Thymus (tissue), 11 donors: ENCODE results near the gene SNX21. TPM values are rescaled to one million over a fixed set of nuclear protein-coding genes. Genes with fewer than 3 reads are reported as not detected.

Experiments used
- DNase-seq, 9 donors: peaks; one replicate each; pipeline ENCODE4 v3.0.0-alpha.2; 2013; ENCODE audit warnings: low spot score in 9 of 9, low read depth in 6 of 9, missing footprints in 1 of 9
- H3K27ac ChIP-seq, 2 donors: one replicate each; pipeline ENCODE4 v1.5.1; 2013; ENCODE audit warnings: control low read depth in 1 of 2, low read depth in 1 of 2, low read length in 1 of 2, mild to moderate bottlenecking in 1 of 2, moderate library complexity in 1 of 2
- H3K27me3 ChIP-seq, 2 donors: one replicate each; pipeline ENCODE4 v1.5.1; 2013; ENCODE audit warnings: low read length in 1 of 2; ENCODE audit not compliant: control insufficient read depth in 2 of 2, insufficient read depth in 1 of 2
- H3K36me3 ChIP-seq, 2 donors: one replicate each; pipeline ENCODE4 v1.5.1; 2013; ENCODE audit warnings: low read length in 1 of 2, mild to moderate bottlenecking in 1 of 2, moderate library complexity in 1 of 2; ENCODE audit not compliant: control insufficient read depth in 2 of 2, insufficient read depth in 2 of 2
- H3K4me1 ChIP-seq, 2 donors: one replicate each; pipeline ENCODE4 v1.5.1; 2013; ENCODE audit warnings: low read length in 2 of 2; ENCODE audit not compliant: control insufficient read depth in 2 of 2, insufficient read depth in 2 of 2
- H3K4me3 ChIP-seq, 2 donors: one replicate each; pipeline ENCODE4 v1.5.1; 2013; ENCODE audit warnings: low read length in 2 of 2, control low read depth in 1 of 2, mild to moderate bottlenecking in 1 of 2
- H3K9me3 ChIP-seq, 2 donors: one replicate each; pipeline ENCODE4 v1.5.1; 2013; ENCODE audit warnings: low read length in 1 of 2, mild to moderate bottlenecking in 1 of 2; ENCODE audit not compliant: control insufficient read depth in 2 of 2, insufficient read depth in 1 of 2
- WGBS: extraction: QIAGEN DNeasy Blood & Tissue Kit; methylation state at CpG from one replicate; pipeline ENCODE4 v1.1.7; 2013; 5-methylcytosine and 5-hydroxymethylcytosine counted together
- polyA plus RNA-seq: library from polyadenylated mRNA; stranded (reverse); fragments of 200-250 nt; gene quantifications from one replicate; pipeline ENCODE4 v1.2.3, GENCODE V29; 2013
- total RNA-seq: library from RNA; stranded (reverse); fragments of 120-200 nt; gene quantifications from one replicate; pipeline ENCODE4 v1.2.4, GENCODE V29; 2013
- donor health status: healthy.

SNX21 gene
- total and polyA plus RNA-seq, 2 donors: 3.0 to 8.4 TPM

DNA sequence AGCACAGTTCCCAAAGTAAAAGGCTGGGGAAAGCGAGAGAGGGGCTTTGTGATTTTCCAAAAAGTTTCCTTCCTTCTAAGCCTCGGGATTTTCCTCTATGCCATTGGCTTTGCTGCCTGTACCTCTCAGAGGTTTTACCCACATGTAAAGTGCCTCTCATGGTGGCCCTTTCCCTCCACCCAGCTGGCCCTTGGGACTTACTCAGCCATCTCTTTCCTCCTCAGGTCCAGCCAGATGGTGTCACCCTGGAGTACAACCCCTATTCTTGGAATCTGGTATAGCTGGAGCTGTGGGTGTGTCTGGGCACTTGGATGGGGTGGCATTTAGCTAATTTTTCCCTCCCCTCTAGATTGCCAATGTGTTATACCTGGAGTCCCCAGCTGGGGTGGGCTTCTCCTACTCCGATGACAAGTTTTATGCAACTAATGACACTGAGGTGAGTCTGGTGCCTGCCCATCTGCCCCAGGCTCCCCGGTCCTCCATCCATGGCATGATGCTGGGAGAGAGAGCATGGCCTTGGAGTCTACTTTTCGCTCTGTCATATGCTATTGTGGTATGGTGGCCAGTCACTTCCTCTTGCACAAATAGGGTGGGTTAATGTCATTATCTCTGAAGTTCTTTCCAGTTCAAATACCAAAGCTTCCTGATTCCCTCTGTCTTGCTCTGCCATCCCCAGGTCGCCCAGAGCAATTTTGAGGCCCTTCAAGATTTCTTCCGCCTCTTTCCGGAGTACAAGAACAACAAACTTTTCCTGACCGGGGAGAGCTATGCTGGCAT lies 58.6 kb downstream of the SNX21 start:
- Histone ChIP-seq H3K27ac (peak overlapping the region in 1 of 2 donors; percentile 5), H3K36me3 (peaks cover 26 to 34% of the 10 kb centered on the region in 2 donors), H3K27me3 (peaks cover 0 to 7% of the 10 kb centered on the region in 2 donors), H3K4me3 (peak overlapping the region; percentile 69 to 94), H3K4me1 (peaks cover 14 to 22% of the 10 kb centered on the region in 2 donors), H3K9me3 (no peaks in the 10 kb centered on the region)
- no peak for DNase-seq
- WGBS: 91% methylated on average over 9 of the region's 9 CpGs

Other genes starting within 250 kb of the SNX21 start
- gene WFDC10A, start 204.1 kb upstream of the SNX21 start, total RNA-seq: not detected
- 0.09 TPM for gene WFDC10A, start 204.1 kb upstream of the SNX21 start, polyA plus RNA-seq
- not detected for gene WFDC9, start 202.5 kb upstream of the SNX21 start, total RNA-seq
- gene WFDC9, start 202.5 kb upstream of the SNX21 start, polyA plus RNA-seq: not detected
- gene WFDC11, start 163.6 kb upstream of the SNX21 start, total RNA-seq: not detected
- 0.14 TPM for gene WFDC11, start 163.6 kb upstream of the SNX21 start, polyA plus RNA-seq
- gene WFDC13, start 131.8 kb upstream of the SNX21 start, total RNA-seq: not detected
- 0.07 TPM for gene WFDC13, start 131.8 kb upstream of the SNX21 start, polyA plus RNA-seq
- gene WFDC10B, start 128.8 kb upstream of the SNX21 start, total RNA-seq: not detected
- gene WFDC10B, start 128.8 kb upstream of the SNX21 start, polyA plus RNA-seq: 0.23 TPM
- not detected for gene SPINT4, start 111.5 kb upstream of the SNX21 start, total RNA-seq
- not detected for gene SPINT4, start 111.5 kb upstream of the SNX21 start, polyA plus RNA-seq
- gene WFDC3, start 41.9 kb upstream of the SNX21 start, total RNA-seq: 0.61 TPM
- gene WFDC3, start 41.9 kb upstream of the SNX21 start, polyA plus RNA-seq: 2.1 TPM
- gene DNTTIP1, start 41.8 kb upstream of the SNX21 start, total RNA-seq: 27.9 TPM
- gene DNTTIP1, start 41.8 kb upstream of the SNX21 start, polyA plus RNA-seq: 44.3 TPM
- gene UBE2C, start 21.2 kb upstream of the SNX21 start, total RNA-seq: 112 TPM
- gene UBE2C, start 21.2 kb upstream of the SNX21 start, polyA plus RNA-seq: 25.1 TPM
- 2.4 TPM for gene TNNC2, start 6.5 kb upstream of the SNX21 start, total RNA-seq
- gene TNNC2, start 6.5 kb upstream of the SNX21 start, polyA plus RNA-seq: 12.6 TPM
- 32.0 TPM for gene ACOT8, start 23.6 kb downstream of the SNX21 start, total RNA-seq
- 30.1 TPM for gene ACOT8, start 23.6 kb downstream of the SNX21 start, polyA plus RNA-seq
- gene ZSWIM3, start 23.8 kb downstream of the SNX21 start, total RNA-seq: 8.0 TPM
- gene ZSWIM3, start 23.8 kb downstream of the SNX21 start, polyA plus RNA-seq: 4.4 TPM
- 5.7 TPM for gene ZSWIM1, start 47.4 kb downstream of the SNX21 start, total RNA-seq
- 5.7 TPM for gene ZSWIM1, start 47.4 kb downstream of the SNX21 start, polyA plus RNA-seq
- 3.1 TPM for gene SPATA25, start 53.8 kb downstream of the SNX21 start, total RNA-seq
- 5.1 TPM for gene SPATA25, start 53.8 kb downstream of the SNX21 start, polyA plus RNA-seq
- 8.1 TPM for gene NEURL2, start 57.4 kb downstream of the SNX21 start, total RNA-seq
- gene NEURL2, start 57.4 kb downstream of the SNX21 start, polyA plus RNA-seq: 51.4 TPM
- gene CTSA, start 57.5 kb downstream of the SNX21 start, total RNA-seq: 19.9 TPM
- gene CTSA, start 57.5 kb downstream of the SNX21 start, polyA plus RNA-seq: 56.0 TPM
- 146 TPM for gene PLTP, start 78.4 kb downstream of the SNX21 start, total RNA-seq
- gene PLTP, start 78.4 kb downstream of the SNX21 start, polyA plus RNA-seq: 182 TPM
- gene PCIF1, start 100.9 kb downstream of the SNX21 start, total RNA-seq: 13.9 TPM
- gene PCIF1, start 100.9 kb downstream of the SNX21 start, polyA plus RNA-seq: 37.4 TPM
- gene ZNF335, start 138.4 kb downstream of the SNX21 start, total RNA-seq: 8.3 TPM
- gene ZNF335, start 138.4 kb downstream of the SNX21 start, polyA plus RNA-seq: 16.5 TPM
- 32.2 TPM for gene MMP9, start 175.1 kb downstream of the SNX21 start, total RNA-seq
- gene MMP9, start 175.1 kb downstream of the SNX21 start, polyA plus RNA-seq: 10.1 TPM
- gene SLC12A5, start 195.4 kb downstream of the SNX21 start, total RNA-seq: 0.90 TPM
- gene SLC12A5, start 195.4 kb downstream of the SNX21 start, polyA plus RNA-seq: 4.0 TPM